ENCODE measurements around the gene LGALS7B.

GRCh38 chr19:38801359-38802095 lies 12.5 kb downstream of the LGALS7B start:
- TF ChIP-seq CTCF (IDR thresholded peaks at IDR 0.05) (no peak), POLR2A (IDR thresholded peaks at IDR 0.05) (no peak), POLR2AphosphoS5 (IDR thresholded peaks at IDR 0.05) (no peak)

Data from prostate gland (tissue), 2 donors.